Endothelial cell (in vitro differentiated cells): ENCODE measurements around the gene CCDC171. TPM values are rescaled to one million over a fixed set of nuclear protein-coding genes. Genes with fewer than 3 reads are reported as not detected.
A peak's percentile ranks its signal among the peaks of the same experiment; 100 is the strongest.

ENCODE experiments used
- DNase-seq: peaks from one replicate; pipeline ENCODE4 v3.0.0; 2021; ENCODE audit warnings: low spot score
- H3K27ac Mint-ChIP-seq: one replicate; pipeline ENCODE4 v1.8.0; 2021; ENCODE audit warnings: mixed read lengths, inconsistent platforms; ENCODE audit not compliant: unreplicated experiment
- H3K27me3 Mint-ChIP-seq: one replicate; pipeline ENCODE4 v1.8.0; 2021; ENCODE audit warnings: mild to moderate bottlenecking, moderate library complexity, mixed read lengths, inconsistent platforms; ENCODE audit not compliant: unreplicated experiment
- H3K36me3 Mint-ChIP-seq: one replicate; pipeline ENCODE4 v1.8.0; 2021; ENCODE audit warnings: mild to moderate bottlenecking, low read depth, mixed read lengths, inconsistent platforms; ENCODE audit not compliant: unreplicated experiment
- H3K4me1 Mint-ChIP-seq: one replicate; pipeline ENCODE4 v1.8.0; 2021; ENCODE audit warnings: mild to moderate bottlenecking, mixed read lengths, inconsistent platforms; ENCODE audit not compliant: unreplicated experiment
- H3K4me3 Mint-ChIP-seq: one replicate; pipeline ENCODE4 v1.8.0; 2021; ENCODE audit warnings: mild to moderate bottlenecking, mixed read lengths, inconsistent platforms; ENCODE audit not compliant: unreplicated experiment
- H3K9me3 Mint-ChIP-seq: one replicate; pipeline ENCODE4 v1.8.0; 2021; ENCODE audit warnings: mixed read lengths, inconsistent platforms; ENCODE audit not compliant: unreplicated experiment
- total RNA-seq: library from RNA; stranded (reverse); fragmentation: NEBNext Ultra II Directional; extraction: Animal tissue kit (Norgen Biotek cat#: 25700); gene quantifications from one replicate; pipeline ENCODE4 v1.2.1, GENCODE V29; 2021; ENCODE audit not compliant: unreplicated experiment
- TF ChIP-seq, protein P1 (sequence below): fragments of 200-600 bp; sonication (generic); IDR thresholded peaks from one replicate; pipeline ENCODE4 v1.5.0; 2021; ENCODE audit warnings: antibody characterized with exemption; ENCODE audit not compliant: unreplicated experiment

Gene CCDC171
- total RNA-seq, 1 donor from 2014 or later: 6.5 TPM

DNA sequence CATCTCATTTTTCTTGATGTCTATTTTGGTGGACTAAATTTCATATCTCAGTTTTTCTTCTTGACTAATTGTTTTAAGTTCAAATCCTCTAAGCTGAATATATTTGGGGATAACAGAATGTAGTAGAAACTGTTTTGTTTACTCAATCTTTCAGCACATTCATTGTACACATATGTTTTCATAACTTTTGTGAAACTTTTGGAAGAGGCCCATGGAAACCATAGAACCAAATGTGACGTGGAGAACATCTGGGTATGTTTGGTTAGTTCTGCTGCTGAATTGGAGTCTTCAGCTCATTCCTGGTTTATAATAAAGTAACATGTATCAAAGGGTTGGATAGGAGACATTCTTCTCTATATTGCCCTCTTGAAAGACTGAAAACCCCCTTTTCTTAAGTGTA is 88.4 kb downstream of the CCDC171 start:
- peaks cover 4% of the 10 kb centered on the region for H3K36me3 Mint-ChIP-seq
- no peaks in the 10 kb centered on the region for H3K9me3 Mint-ChIP-seq
- H3K4me1 Mint-ChIP-seq: peaks cover 8% of the 10 kb centered on the region

DNA sequence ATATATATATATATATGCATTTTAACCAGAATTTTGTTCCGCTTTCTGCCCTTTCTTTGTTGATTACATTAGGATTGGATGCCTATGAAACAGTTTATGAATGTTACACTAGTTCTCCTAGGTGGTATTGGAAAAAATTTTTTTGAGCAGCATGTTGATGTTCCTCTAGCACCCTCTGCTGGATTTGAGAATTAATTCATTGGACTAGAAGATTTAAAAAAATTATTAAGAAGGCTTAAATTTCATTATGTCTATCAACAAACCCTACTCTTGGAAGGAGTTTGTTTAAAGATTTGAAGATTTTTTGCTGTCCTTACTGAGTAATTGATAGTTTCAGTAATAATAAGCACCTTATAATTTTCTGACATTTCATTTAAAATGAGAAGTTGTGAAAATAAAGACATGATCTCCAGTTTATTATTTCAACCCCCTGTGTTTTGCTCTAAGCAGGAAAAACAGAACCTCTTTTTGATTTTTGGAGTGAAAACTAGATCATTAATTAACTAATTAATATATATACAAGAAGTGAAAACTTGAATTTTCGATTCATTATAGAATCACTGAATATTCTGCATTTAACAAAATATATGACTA is 89.6 kb downstream of the CCDC171 start:
- Mint-ChIP-seq H3K9me3 (no peaks in the 10 kb centered on the region), H3K27me3 (no peaks in the 10 kb centered on the region), H3K4me1 (peaks cover 8% of the 10 kb centered on the region), H3K27ac (no peak overlapping the region), H3K36me3 (peaks cover 4% of the 10 kb centered on the region), H3K4me3 (no peak overlapping the region)
- TF ChIP-seq, protein P1, sequence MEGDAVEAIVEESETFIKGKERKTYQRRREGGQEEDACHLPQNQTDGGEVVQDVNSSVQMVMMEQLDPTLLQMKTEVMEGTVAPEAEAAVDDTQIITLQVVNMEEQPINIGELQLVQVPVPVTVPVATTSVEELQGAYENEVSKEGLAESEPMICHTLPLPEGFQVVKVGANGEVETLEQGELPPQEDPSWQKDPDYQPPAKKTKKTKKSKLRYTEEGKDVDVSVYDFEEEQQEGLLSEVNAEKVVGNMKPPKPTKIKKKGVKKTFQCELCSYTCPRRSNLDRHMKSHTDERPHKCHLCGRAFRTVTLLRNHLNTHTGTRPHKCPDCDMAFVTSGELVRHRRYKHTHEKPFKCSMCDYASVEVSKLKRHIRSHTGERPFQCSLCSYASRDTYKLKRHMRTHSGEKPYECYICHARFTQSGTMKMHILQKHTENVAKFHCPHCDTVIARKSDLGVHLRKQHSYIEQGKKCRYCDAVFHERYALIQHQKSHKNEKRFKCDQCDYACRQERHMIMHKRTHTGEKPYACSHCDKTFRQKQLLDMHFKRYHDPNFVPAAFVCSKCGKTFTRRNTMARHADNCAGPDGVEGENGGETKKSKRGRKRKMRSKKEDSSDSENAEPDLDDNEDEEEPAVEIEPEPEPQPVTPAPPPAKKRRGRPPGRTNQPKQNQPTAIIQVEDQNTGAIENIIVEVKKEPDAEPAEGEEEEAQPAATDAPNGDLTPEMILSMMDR: peak; percentile 67
- no peak for DNase-seq

More for the DNA sequence above, 88.4 kb downstream of the CCDC171 start:
- TF ChIP-seq, protein P1: no peak
- Mint-ChIP-seq H3K27me3 (no peaks in the 10 kb centered on the region), H3K27ac (no peak overlapping the region), H3K4me3 (no peak overlapping the region)
- DNase-seq: no peak

DNA sequence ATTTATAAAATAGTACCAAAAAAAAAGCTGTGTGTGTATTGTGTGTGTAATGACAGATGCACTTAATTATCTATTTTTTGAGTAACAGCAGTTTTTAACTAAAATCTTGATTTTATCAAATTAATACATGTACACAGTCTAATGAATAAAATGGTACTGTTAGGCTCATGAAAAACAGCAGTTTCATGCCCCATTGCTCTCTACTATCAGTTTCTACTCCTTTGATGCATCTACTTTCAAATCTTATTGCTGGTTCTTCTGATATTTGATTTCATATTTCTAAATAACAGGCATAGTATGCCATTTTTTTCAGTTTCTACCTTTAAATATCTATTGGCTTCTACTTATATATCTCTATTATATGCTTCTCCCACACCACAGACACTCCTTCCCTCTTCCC is 117.4 kb downstream of the CCDC171 start:
- Mint-ChIP-seq H3K36me3 (no peaks in the 10 kb centered on the region), H3K4me3 (no peak overlapping the region), H3K9me3 (no peaks in the 10 kb centered on the region), H3K27ac (no peak overlapping the region), H3K4me1 (no peaks in the 10 kb centered on the region), H3K27me3 (no peaks in the 10 kb centered on the region)
- TF ChIP-seq, protein P1: no peak
- DNase-seq: no peak

DNA sequence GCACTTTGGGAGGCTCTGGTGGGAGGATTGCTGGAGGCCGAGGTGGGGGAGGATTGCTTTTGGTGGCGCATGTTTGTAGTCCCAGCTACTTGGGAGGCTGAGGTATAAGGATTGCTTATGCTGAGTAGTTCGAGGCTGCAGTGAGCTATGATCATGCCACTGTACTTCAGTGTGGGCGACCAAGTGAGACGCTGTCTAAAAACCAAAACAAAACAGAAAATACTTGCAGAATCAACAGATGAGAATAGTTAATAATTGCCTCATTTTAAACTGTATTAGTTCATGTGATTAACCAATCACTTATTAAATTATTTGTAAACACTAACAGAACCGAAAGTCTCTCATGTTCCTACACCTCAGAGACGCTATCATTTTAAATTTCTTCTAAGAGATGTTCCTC is 118.1 kb downstream of the CCDC171 start:
- H3K4me3 Mint-ChIP-seq: no peak overlapping the region
- no peaks in the 10 kb centered on the region for H3K27me3 Mint-ChIP-seq
- no peak overlapping the region for H3K27ac Mint-ChIP-seq
- TF ChIP-seq, protein P1: no peak
- H3K4me1 Mint-ChIP-seq: no peaks in the 10 kb centered on the region
- H3K9me3 Mint-ChIP-seq: no peaks in the 10 kb centered on the region
- no peak for DNase-seq
- no peaks in the 10 kb centered on the region for H3K36me3 Mint-ChIP-seq

DNA sequence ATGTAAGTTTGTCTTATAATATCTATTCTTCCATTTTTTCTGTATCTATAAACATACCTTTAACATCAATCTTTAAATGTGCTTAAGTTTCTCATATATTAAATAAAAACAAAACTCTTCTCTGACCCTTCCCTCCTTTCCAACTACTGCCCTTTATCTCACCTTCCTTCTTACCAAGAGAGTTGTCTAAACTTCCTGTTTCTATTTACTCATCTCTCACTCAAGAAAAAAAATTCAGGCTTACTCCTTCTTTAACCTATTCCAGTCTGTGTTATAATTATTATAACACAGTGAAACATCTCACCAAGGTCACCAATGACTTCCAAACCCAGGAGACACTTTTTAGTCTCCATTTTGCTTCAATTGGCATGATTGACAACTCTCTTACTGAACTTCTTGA is 140.9 kb downstream of the CCDC171 start:
- Mint-ChIP-seq H3K4me1 (peaks cover 3% of the 10 kb centered on the region), H3K27me3 (peaks cover 2% of the 10 kb centered on the region), H3K36me3 (peaks cover 3% of the 10 kb centered on the region), H3K9me3 (no peaks in the 10 kb centered on the region), H3K27ac (no peak overlapping the region), H3K4me3 (no peak overlapping the region)
- TF ChIP-seq, protein P1: no peak
- DNase-seq: no peak
